Activated T-helper 1 cell treated with Interleukin-2 at 50 U/mL for 16 hours (primary cell): ENCODE measurements around the gene NDUFA1.
"Not testable (repeated sequence)": the region's sequence is repeated elsewhere in the genome, so short reads cannot be mapped to it uniquely, and the experiment has no call there.

Experiments
- DNase-seq: peaks from one replicate; pipeline ENCODE4 v3.0.0-alpha.2; 2020; ENCODE audit warnings: low read depth

NDUFA1 gene

DNA sequence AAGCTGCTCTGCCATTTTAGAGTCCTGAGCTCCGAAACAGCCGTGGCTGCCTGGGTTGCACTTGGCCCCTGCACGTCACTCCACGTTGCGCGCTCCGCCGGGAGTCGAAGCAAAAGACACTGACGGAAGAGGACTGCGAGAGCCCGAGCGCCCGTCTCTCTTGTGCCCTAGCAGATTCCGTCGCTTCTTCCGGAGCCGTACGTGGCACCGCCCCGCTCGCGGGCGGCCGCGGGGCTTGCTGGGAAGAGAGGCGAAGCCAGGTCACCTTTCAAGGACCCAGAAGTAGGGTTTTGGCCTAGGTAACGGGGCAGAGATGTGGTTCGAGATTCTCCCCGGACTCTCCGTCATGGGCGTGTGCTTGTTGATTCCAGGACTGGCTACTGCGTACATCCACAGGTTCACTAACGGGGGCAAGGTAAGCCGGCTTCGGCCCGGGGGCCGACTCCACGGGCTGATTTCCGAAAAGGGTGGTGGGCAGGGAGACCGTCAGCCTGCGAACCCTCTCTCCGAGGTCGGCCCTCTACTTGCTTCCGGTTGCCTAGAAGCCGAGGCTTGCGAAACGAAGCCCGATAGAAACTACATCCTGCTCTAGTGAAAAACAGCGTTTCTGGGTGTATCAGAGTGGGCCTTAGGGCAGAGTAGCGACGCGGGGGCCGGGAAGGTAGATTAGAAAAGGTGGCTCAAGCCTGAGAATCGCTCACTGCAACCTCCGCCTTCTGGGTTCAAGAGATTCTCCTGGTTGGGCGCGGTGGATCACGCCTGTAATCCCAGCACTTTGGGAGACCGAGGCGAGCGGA is at the start of gene NDUFA1, which contains the start of gene RNF113A:
Gene NDUFA1 (plus strand): TSS at position 234 of the 797 bp plus-strand sequence. CDS start 80 bp downstream, at position 314.
Gene RNF113A (minus strand): TSS at position 135 of the 797 bp plus-strand sequence. CDS start 120 bp downstream, at position 15.
- peak; percentile 76 for DNase-seq

DNA sequence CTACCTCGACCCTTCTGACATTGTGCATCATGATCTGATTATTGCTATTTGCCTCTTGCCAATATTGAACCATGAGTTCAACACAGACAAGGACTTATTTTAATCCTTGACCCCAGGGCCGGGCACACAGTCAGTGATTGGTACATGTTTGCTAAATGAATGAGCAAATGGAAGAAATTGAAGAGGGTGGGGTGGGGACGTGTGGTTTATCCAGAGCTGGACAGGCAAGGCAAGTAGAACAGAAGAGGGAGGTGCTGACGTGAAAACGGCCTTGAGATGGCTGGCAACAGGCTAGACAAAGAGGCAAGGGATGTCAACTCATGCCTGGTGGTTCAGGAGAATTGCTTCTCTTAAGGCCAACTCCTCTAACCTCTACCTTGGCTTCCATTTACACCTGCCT is 47.4 kb upstream of the NDUFA1 start:
- not testable (repeated sequence) for DNase-seq

DNA sequence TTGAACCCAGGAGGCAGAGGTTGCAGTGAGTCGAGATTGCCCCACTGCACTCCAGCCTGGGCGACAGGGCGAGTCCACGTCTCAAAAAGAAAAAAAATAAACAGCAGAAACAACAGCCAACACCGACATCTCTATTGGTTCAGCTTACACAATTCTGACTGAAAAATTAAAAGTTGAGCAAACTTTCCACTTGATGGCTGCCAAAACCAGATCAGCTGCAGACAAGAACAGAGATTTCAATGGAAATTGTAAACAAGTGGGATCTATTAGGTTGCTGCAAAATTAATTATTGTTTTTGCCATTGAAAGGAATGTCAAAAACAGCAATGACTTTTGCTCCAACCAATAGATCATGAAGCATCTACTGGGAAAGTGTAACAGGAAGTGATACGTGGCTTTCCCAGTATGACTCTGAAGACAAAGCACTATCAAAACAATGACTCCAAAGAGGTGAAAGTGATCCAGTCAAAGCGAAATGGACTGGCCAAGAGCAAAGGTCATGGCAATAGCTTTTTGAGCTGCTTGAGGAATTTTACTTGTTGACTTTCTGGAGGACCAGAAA is 45.2 kb upstream of the NDUFA1 start:
- no peak for DNase-seq

DNA sequence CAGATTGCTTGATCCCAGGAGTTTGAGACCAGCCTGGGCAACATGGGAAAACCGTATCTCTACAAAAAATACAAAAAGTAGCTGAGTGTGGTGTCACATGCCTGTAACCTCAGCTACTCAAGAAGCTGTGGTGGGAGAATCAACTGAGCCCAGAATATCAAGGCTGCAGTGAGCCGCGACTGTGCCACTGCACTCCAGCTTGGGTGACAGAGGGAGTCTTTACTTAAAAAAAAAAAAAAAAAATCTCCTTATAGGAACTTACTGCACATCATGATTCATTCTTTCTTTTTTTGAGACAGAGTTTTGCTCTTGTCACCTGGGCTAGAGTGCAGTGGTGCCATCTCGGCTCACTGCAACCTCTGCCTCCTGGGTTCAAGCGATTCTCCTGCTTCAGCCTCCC is 43.2 kb upstream of the NDUFA1 start:
- no peak for DNase-seq

DNA sequence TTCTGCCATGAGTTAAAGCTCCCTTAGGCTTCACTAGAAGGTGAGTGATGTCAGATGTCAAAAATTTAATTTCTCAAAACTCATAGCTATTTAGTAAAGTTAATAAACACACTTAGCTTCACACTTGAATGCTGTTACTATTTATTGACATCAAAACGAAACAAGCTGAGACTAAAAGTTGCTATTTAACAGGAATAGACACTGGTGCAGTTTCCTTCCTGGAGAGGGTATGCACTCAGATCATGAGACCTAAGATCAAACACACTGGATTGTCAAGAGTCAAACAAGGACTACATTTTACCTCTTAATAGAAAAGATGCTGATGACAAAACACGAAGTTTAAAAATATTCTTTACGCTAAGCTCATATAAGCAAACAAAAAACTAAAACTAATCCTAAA is 37.7 kb upstream of the NDUFA1 start:
- DNase-seq, result no peak

DNA sequence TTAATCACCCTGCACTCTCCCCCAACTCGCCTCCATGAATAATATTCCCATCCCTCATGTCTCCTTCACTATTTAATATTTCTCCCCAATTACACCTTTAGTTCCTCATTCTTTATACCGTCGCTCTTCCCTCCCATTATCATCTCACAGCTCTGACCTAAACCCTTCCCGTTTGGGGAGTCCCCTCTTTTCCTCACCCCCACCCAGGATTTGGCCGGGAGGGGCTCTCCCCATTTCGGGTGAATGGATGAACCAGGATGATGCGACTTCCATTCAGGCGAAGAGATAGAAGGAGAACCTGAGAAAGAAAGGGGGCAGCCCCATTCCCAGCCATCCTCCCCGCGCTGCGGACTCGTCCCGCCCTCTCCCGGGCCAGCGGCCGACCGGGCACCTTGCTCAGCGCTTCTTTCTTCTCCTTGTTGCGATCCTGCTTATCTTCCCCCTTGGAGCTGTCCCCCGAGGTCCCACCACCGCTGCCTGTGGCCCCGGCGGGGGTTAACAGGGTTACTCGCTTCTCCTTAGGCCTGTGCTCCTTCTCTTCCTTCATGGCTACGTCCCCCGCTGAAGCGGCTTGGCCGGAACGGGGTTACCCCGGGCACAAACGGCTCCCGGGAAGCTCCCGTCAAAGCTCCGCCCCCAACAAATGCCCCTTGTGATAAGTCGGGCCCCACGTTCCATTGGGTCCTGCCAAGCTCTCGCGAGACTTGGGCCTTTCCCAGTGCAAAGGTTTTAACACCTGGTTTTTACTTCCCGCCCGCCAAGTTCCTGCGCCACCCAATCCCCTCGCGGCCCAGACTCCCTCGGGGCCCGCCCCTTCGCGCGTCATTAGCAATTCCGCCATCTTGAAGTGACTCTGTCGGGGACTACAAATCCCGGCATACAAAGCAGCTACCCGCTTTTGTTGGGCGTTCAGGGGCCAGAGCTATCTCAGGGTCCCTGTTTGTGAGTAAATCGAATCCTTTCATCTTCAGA is 19.0 kb upstream of the NDUFA1 start, which contains the start of gene UPF3B:
Gene UPF3B (minus strand): TSS at position 582 of the 972 bp plus-strand sequence. CDS start 35 bp downstream, at position 547.
- peak; percentile 83 for DNase-seq

DNA sequence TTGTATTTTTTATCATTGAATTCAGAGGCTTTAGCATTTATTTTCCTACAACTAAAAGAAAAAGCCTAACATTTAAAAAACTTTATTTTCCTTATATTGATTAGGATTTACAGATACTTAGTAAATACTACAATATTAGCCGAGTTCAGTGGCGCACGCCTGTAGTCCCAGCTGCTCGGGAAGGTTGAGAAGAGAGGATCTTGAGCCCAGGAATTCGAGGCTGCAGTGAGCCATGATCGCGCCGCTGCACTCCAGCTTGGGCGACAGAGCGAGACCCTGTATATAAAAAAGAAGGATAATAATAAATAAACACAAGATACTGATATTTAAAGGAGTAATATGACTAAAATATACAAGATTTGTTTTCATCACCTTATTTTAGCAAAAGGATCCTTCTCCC is 18.2 kb upstream of the NDUFA1 start:
- DNase-seq, result no peak

DNA sequence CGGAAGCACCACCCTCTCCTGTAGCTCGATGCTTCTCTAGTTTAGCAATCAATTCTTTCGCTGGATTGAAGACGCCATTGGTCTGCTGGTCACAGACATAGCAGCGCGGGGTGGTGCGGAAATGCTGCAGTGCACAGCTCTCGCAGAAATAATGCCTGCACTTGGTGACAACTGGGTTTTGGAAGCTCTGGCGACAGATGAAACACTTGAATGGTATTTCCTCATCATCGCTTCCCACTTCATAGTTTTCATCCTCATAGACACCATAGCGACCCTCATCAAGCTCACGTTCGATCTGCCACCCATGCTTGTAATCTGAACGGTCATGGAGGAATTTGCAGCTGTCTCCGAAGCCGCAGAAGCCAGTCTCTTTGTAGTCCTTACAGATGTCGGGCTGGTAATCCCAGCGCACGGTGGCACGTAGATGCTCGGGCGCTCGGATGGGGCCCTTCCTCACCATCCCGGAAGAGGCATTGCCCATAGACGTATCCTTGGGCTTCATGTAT is 953 bp upstream of the NDUFA1 start:
- DNase-seq, result no peak

DNA sequence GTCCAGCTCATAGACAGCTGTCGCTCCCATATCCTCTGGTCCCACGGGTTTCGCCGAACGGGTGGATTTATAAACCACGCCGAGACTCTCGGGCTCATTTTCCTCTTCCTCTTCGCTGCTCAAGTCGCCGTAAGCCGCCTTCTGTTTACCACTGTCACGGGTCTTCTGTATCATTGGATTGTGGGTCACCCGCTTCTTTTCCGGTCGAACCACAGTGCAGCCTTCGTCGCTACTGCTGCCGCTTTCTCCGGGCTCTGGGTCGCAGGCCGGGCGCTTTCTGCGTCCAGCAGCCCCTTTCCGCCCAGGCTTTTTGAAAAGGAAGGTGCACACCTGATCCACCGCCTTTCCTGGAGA is 410 bp upstream of the NDUFA1 start:
- DNase-seq, result no peak

DNA sequence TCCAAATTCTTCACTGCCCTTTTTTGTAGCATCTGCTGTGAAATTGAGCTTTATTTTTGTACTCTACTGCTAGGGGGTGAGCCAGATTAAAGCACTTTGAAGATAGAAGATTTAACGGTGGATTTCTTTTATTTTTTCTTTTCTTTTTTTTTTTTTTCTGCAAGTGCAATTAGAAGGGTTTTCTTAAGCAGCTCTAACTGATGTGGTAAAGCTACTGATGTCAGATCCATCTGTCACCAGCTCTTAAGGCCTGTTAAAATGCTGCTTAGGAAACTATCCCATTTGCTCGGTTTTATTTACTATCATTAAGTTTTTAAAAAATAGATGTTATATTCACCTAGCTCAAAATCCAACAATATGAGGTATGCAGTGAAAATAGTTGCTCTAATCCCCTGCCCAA is 7.1 kb downstream of the NDUFA1 start:
- DNase-seq, result no peak

DNA sequence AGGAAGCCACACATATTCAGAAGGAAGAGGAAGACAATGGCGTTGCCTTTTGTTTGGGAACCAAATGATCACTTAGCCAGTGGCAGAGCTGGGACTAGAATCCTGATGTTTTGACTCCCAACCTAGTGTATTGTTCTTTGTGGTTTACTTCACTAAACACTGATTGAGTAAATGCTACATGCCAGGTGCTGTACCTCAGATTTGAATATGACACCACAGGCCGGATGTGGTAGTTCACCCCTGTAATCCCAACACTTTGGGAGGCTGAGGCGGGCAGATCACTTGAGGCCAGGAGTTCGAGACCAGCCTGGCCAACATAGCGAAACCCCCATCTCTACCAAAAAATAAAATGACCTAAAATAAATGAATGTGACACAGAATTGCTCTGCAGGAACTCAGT is 8.4 kb downstream of the NDUFA1 start:
- no peak for DNase-seq

DNA sequence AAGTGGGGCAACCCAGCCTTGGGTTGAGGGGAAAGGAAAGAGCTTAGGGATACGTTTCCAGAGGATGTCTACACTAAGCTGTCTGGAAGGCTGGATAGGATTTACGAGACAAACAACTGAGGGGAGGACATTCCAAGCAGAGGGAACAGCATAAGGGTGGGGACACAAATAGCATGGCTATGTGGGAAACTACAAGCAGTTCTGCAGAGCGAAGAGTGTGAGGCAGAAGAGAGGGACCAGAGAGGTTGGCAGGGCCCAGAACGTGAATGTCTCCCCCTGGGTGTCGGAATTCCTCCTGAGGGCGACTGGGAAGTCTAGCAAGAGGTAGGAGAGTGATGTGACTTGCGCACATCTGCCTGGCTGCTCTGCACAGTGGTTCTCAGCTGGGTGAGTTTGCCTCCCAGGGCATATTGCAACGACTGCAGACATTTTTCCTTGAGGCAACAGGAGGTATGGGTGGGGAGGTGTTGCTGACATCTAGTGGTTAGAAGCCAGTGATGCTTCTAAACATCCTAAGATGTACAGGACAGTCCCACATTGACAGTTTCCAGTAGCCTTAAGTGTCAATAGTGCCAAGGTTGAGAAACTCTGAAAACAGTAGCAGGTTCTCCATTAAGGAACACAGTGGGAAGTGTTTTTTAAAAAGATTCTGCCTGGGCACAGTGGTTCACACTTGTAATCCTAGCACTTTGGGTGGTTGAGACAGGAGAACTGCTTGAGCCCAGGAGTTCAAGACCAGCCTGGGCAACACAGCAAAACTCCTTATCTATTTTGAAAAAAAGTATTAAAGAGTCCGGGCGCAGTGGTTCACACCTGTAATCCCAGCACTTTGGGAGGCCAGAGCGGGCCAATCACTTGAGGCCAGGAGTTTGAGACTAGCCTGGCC is 9.2 kb downstream of the NDUFA1 start:
- DNase-seq, result no peak

DNA sequence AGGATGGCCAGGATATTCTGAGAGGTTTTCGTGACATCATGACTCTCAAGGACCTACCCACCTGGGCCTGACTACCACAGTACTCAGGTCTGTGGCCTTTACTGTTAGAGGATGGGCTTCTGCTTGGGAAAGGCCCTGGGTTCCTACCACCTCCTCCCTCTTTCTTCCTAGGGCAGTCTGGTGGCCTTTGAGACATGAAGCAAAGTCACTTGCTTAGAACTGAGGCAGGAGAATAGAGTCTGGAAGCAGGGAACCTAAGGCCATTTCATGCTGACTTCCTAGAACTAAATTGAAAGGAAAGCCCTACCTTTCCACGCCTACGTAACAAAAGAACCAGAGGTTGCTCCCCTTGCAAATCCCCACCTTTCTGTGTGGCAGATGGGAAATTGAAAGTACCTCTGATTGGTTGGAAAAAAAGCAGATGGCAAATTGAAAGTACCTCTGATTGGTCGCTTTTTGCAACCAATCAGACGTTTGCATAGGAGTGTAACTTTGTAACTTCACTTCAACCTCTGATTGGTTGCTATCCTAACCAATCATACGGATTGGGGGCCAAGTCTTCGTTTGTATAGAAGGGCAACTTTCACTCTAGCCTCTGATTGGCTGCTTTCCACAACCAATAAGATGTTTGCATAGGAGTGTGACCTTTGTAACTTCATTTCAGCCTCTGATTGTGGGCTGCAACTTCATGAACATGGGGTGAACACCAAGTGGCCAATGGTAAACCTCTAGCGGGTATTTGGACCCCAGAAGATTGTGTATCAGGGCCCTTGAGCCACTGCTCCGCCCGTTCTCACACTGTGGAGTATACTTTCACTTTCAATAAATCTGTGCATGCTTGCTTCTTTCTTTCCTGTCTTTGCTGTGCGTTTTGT is 14.2 kb downstream of the NDUFA1 start:
- no peak for DNase-seq

DNA sequence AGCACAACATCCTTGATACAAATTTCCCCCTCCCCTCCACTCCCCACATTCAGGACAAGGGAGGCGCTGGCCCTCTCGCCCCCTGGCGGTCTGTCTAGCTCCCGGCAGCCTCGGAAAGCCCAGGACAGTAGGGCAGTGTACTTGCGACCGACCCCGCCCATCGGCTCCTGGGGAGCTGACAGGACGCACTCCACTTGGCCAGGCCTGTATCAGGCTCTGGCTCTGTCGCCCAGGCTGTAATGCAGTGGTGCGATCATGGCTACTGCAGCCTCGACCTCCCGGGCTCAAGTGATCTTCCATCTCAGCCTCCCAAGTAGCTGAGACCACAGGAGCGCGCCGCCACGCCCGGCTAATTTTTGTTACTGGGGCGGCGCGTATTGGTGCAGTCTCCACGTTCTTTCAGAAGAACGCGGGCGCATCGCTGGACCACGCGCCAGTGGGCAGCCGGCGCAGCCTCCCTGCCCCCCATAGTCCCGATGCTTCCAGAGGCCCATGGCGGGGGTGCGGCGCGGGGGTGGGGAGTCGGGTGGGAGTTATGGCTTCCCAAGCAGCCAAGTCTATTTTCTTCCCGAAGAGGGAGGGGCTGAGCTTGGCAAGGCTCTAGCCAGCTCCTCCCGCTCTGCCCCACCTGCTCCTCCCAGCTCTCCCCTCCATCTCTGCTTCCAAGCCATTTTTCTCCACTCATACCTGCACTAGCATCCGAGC is 16.2 kb downstream of the NDUFA1 start:
- peak; percentile 33 for DNase-seq

DNA sequence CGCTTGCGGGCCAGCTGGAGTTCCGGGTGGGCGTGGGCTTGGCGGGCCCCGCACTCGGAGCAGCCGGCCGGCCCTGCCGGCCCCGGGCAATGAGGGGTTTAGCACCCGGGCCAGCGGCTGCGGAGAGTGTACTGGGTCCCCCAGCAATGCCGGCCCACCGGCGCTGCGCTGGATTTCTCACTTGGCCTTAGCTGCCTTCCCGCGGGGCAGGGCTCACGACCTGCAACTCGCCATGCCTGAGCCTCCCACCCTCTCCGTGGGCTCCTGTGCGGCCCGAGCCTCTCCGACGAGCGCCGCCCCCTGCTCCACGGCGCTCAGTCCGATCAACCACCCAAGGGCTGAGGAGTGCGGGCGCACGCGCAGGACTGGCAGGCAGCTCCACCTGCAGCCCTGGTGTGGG is 19.0 kb downstream of the NDUFA1 start:
- DNase-seq, result not testable (repeated sequence)

DNA sequence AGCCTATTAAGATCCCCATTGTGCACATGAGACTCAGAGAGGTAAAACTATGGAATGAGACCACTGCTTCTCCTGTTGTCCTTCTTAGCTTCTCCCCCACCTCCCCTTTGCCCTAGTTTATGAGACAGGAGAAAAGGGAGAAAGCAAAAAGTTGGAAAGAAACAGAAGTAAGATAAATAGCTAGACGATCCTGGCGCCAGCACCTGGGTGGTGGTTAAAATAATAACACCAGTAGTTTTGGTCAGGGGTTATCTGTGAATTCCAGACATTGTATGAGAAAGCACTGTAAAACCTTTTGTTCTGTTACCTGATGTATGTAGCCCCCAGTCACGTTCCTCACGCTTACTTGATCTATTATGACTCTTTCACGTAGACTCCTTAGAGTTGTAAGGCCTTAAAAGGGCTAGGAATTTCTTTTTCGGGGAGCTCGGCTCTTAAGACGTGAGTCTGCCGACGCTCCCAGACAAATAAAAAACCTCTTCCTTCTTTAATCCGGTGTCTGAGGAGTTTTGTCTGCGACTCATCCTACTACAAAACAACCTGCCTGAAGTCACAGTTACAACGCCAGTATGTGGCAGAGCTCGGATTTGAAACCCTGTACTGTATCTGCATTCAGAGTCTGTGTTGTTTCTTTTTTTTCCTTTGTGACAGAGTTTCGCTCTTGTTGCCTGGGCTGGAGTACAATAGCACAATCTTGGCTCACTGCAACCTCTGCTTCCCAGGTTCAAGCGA is 20.5 kb downstream of the NDUFA1 start:
- DNase-seq, result not testable (repeated sequence)

DNA sequence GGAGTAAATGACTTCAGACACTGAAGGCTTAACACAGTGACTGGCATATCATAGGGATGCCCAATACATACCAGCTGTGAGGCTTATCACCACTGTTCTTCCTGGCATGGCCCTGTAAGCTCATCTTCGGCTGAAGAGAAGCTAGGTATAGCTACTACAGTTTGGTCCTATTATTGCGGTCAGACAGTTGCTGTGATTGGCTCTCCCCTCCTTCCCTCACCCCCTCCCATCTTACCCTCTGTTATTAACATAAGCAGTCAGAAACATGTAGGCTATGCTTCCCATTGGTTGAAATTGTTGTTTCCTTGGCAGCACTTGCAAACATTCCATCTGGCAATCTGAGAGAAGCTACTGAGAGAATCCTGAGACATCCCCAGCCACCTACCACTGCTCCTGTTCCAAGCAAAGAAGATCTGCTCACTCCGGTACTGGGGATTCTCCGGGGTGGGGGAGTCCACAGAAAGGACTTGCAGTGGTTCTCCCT is 24.3 kb downstream of the NDUFA1 start, which contains the start of gene AKAP14:
Gene AKAP14 (plus strand): TSS at position 51 of the 484 bp plus-strand sequence. CDS start 7,331 bp downstream, outside the sequence.
- no peak for DNase-seq

DNA sequence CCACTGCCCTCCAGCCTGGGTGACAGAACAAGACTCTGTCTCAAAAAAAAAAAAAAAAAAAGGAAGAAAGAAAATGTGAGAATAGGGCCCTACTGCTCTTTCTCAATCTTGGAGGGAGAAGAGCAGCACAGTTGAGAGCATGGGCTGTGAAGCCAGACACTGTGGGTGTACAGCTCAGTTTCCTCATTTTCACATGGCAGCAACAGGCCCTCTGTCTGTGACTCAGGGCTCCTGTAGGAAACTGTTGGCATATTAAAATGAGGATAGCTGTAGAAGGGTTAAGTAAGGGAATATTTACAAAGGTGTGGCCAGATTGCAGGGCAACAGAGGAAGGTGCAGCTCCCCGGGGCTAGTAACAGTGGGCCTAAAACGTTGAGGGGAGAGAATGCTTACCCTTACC is 27.5 kb downstream of the NDUFA1 start:
- DNase-seq, result no peak
